Measurements from ENCODE around the gene CEP104.

Gene CEP104

GRCh38 chr1:3824650-3825049 is 32.4 kb downstream of the CEP104 start:
- Histone ChIP-seq H3K27me3 (ENCODE audit: insufficient read depth, poor library complexity, severe bottlenecking) (no peaks in the 10 kb centered on the region), H3K4me3 (replicated peaks; ENCODE audit: insufficient read depth, low read length) (no peak overlapping the region), H3K27ac (replicated peaks) (no peak overlapping the region)
- no peak for DNase-seq (ENCODE audit: low read depth in 1 of 2, low spot score in 1 of 2)
- TF ChIP-seq, protein P1, sequence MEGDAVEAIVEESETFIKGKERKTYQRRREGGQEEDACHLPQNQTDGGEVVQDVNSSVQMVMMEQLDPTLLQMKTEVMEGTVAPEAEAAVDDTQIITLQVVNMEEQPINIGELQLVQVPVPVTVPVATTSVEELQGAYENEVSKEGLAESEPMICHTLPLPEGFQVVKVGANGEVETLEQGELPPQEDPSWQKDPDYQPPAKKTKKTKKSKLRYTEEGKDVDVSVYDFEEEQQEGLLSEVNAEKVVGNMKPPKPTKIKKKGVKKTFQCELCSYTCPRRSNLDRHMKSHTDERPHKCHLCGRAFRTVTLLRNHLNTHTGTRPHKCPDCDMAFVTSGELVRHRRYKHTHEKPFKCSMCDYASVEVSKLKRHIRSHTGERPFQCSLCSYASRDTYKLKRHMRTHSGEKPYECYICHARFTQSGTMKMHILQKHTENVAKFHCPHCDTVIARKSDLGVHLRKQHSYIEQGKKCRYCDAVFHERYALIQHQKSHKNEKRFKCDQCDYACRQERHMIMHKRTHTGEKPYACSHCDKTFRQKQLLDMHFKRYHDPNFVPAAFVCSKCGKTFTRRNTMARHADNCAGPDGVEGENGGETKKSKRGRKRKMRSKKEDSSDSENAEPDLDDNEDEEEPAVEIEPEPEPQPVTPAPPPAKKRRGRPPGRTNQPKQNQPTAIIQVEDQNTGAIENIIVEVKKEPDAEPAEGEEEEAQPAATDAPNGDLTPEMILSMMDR (IDR thresholded peaks at IDR 0.05; ENCODE audit: insufficient read depth, low read length), result no peak
- TF ChIP-seq GABPA (IDR thresholded peaks at IDR 0.05; ENCODE audit: low read depth) (no peak), SPI1 (IDR thresholded peaks at IDR 0.05; ENCODE audit: borderline replicate concordance, low read depth) (no peak), POLR2AphosphoS5 (IDR thresholded peaks at IDR 0.05; ENCODE audit: low read depth) (no peak)
- TF ChIP-seq, protein P2, sequence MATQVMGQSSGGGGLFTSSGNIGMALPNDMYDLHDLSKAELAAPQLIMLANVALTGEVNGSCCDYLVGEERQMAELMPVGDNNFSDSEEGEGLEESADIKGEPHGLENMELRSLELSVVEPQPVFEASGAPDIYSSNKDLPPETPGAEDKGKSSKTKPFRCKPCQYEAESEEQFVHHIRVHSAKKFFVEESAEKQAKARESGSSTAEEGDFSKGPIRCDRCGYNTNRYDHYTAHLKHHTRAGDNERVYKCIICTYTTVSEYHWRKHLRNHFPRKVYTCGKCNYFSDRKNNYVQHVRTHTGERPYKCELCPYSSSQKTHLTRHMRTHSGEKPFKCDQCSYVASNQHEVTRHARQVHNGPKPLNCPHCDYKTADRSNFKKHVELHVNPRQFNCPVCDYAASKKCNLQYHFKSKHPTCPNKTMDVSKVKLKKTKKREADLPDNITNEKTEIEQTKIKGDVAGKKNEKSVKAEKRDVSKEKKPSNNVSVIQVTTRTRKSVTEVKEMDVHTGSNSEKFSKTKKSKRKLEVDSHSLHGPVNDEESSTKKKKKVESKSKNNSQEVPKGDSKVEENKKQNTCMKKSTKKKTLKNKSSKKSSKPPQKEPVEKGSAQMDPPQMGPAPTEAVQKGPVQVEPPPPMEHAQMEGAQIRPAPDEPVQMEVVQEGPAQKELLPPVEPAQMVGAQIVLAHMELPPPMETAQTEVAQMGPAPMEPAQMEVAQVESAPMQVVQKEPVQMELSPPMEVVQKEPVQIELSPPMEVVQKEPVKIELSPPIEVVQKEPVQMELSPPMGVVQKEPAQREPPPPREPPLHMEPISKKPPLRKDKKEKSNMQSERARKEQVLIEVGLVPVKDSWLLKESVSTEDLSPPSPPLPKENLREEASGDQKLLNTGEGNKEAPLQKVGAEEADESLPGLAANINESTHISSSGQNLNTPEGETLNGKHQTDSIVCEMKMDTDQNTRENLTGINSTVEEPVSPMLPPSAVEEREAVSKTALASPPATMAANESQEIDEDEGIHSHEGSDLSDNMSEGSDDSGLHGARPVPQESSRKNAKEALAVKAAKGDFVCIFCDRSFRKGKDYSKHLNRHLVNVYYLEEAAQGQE (IDR thresholded peaks at IDR 0.05; ENCODE audit: insufficient replicate concordance, low read depth), result no peak

GRCh38 chr1:3822421-3822820 is 34.6 kb downstream of the CEP104 start:
- no peaks in the 10 kb centered on the region for H3K27me3 ChIP-seq (ENCODE audit: insufficient read depth, poor library complexity, severe bottlenecking)
- TF ChIP-seq SPI1 (IDR thresholded peaks at IDR 0.05; ENCODE audit: borderline replicate concordance, low read depth), result no peak
- TF ChIP-seq, protein P2 (IDR thresholded peaks at IDR 0.05; ENCODE audit: insufficient replicate concordance, low read depth), result no peak
- TF ChIP-seq POLR2AphosphoS5 (IDR thresholded peaks at IDR 0.05; ENCODE audit: low read depth), result no peak
- no peak for TF ChIP-seq GABPA (IDR thresholded peaks at IDR 0.05; ENCODE audit: low read depth)
- TF ChIP-seq, protein P1 (IDR thresholded peaks at IDR 0.05; ENCODE audit: insufficient read depth, low read length), result no peak
- H3K27ac ChIP-seq (replicated peaks), result no peak overlapping the region

DNA sequence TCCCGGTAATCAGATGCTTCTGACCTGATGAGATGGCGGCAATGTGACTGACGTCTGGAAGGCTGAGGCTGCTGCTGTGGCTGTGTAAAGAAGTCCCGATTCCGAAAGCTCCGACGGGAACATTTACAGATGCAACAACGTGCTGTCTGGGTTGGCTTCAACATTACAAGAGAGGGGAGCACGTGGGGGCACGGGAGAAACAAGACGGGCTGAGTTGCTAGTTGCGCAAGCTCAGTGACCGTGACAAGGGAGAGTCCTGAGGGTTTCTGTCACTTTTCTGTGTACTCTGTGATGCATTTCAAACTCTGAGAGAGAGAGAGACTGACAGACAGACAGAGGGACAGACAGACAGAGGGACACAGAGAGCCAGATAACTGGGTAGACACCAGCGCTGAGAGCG is 35.1 kb downstream of the CEP104 start:
- DNase-seq (ENCODE audit: low read depth in 1 of 2, low spot score in 1 of 2), result no peak
- Histone ChIP-seq H3K4me3 (replicated peaks; ENCODE audit: insufficient read depth, low read length) (no peak overlapping the region), H3K27ac (replicated peaks) (no peak overlapping the region), H3K27me3 (ENCODE audit: insufficient read depth, poor library complexity, severe bottlenecking) (no peaks in the 10 kb centered on the region)
- TF ChIP-seq SPI1 (IDR thresholded peaks at IDR 0.05; ENCODE audit: borderline replicate concordance, low read depth) (no peak), GABPA (IDR thresholded peaks at IDR 0.05; ENCODE audit: low read depth) (no peak), POLR2AphosphoS5 (IDR thresholded peaks at IDR 0.05; ENCODE audit: low read depth) (no peak)

More at GRCh38 chr1:3822421-3822820, 34.6 kb downstream of the CEP104 start:
- DNase-seq (ENCODE audit: low read depth in 1 of 2, low spot score in 1 of 2), result no peak
- no peak overlapping the region for H3K4me3 ChIP-seq (replicated peaks; ENCODE audit: insufficient read depth, low read length)

DNA sequence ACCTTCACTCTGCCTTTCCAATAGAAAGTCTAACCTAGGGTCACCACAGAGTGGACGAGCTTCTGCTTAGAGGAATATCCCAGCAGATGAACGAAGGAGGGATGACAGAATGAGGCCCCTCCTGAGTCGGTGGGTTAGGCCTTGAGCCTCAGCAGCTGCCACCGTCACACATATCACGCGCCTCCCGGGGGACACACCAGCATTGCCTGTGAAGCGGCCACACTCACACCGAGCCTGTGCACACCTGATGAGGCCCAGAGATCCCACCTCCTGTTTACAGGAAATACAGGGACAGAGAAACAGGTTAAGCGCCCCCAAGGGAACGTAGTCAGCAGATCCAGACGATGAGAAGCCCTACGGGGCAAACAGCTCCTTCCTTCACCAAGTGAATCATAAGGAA is 35.6 kb downstream of the CEP104 start:
- Histone ChIP-seq H3K27me3 (ENCODE audit: insufficient read depth, poor library complexity, severe bottlenecking) (no peaks in the 10 kb centered on the region), H3K27ac (replicated peaks) (no peak overlapping the region), H3K4me3 (replicated peaks; ENCODE audit: insufficient read depth, low read length) (no peak overlapping the region)
- DNase-seq (ENCODE audit: low read depth in 1 of 2, low spot score in 1 of 2), result no peak
- TF ChIP-seq GABPA (IDR thresholded peaks at IDR 0.05; ENCODE audit: low read depth), result no peak
- TF ChIP-seq, protein P1 (IDR thresholded peaks at IDR 0.05; ENCODE audit: insufficient read depth, low read length), result no peak
- TF ChIP-seq POLR2AphosphoS5 (IDR thresholded peaks at IDR 0.05; ENCODE audit: low read depth), result no peak
- TF ChIP-seq, protein P2 (IDR thresholded peaks at IDR 0.05; ENCODE audit: insufficient replicate concordance, low read depth), result no peak

All from HL-60 (cell line).